Psoas muscle (tissue), 8 donors: Measurements from ENCODE around the gene PAM. TPM values are rescaled to one million over a fixed set of nuclear protein-coding genes. Genes with fewer than 3 reads are reported as not detected.

ENCODE experiments used
- ATAC-seq, 4 donors: fragments of 200-7000 bp; cut with Tn5 transposase; one replicate each; pipeline ENCODE4 v1.9.1; 2020; ENCODE audit warnings: moderate library complexity in 3 of 4, mild to moderate bottlenecking in 2 of 4
- DNase-seq, 2 donors: peaks; one replicate each; pipeline ENCODE4 v3.0.0-alpha.2; 2020
- H3K27ac ChIP-seq: fragments of 200-600 bp; one replicate; pipeline ENCODE4 v1.8.0; 2022
- H3K27me3 ChIP-seq, 3 donors: fragments of 200-600 bp in 1 of 3; one replicate each; pipeline versions ENCODE4 v1.6.1 to v1.8.0; 2013 to 2022; ENCODE audit warnings: low read length in 2 of 3, mild to moderate bottlenecking in 2 of 3, moderate library complexity in 1 of 3; ENCODE audit not compliant: insufficient read depth in 3 of 3
- H3K36me3 ChIP-seq, 2 donors: fragments of 200-600 bp in 1 of 2; one replicate each; pipeline versions ENCODE4 v1.6.1 to v1.8.0; 2013 to 2022; ENCODE audit warnings: low read depth in 1 of 2, mild to moderate bottlenecking in 1 of 2, moderate library complexity in 1 of 2; ENCODE audit not compliant: insufficient read depth in 1 of 2
- H3K4me1 ChIP-seq: fragments of 200-600 bp; one replicate; pipeline ENCODE4 v1.8.0; 2022
- H3K4me3 ChIP-seq: fragments of 200-600 bp; one replicate; pipeline ENCODE4 v1.8.0; 2022; ENCODE audit warnings: mild to moderate bottlenecking
- H3K9me3 ChIP-seq: fragments of 200-600 bp; one replicate; pipeline ENCODE4 v1.8.0; 2022
- CTCF ChIP-seq: fragments of 200-600 bp; IDR thresholded peaks from one replicate; pipeline ENCODE4 v1.8.0; 2022; ENCODE audit warnings: antibody characterized with exemption
- WGBS, 3 donors: extraction: QIAGEN DNeasy Blood & Tissue Kit; methylation state at CpG; one replicate each; pipeline versions ENCODE4 v1.1.6 to v1.1.7; 2013; 5-methylcytosine and 5-hydroxymethylcytosine counted together
- intact Hi-C, 2 donors: fragments of 100-400 bp; cut with DNase I; formaldehyde crosslinking; loops; one replicate each; pipeline versions ENCODE4 v1.11.0 to v1.14.2; 2022
- polyA plus RNA-seq, 3 donors: library from polyadenylated mRNA; stranded (reverse); fragments of 200-250 nt; gene quantifications; one replicate each; pipeline ENCODE4 v1.2.3, GENCODE V29; 2013
- total RNA-seq, 4 donors: library from RNA; stranded (reverse); fragmentation: NEBNext Ultra II Directional in 2 of 4; extraction: Animal tissue kit (Norgen Biotek cat#: 25700) in 2 of 4; gene quantifications; one replicate each; pipeline versions ENCODE4 v1.2.1 to v1.2.4, GENCODE V29; 2021 to 2023
- donor health status: healthy with polysubstance abuse.
- donor health status: DM: no; HTN: no; CAD: no; lungs with moderate emphysema.
- donor health status: Bipolar disorder and iron deficiency.
- donor health status: healthy.
- donor health status: DM: yes; HTN: yes; CAD: no.
- donor health status: DM: no; HTN: no; CAD: no.
- donor health status: DM: no; HTN: no; CAD: no.
- donor health status: DM: yes; HTN: yes; CAD: no.

Gene PAM
- total and polyA plus RNA-seq, 7 donors: 29.5 to 279 (median 191) TPM

GRCh38 chr5:102857076-102857818 lies 102.1 kb downstream of the PAM start:
- no peaks in the 10 kb centered on the region for H3K36me3 ChIP-seq
- WGBS, 3 donors: 66 to 86% (median 70%) methylated on average over 6 of the region's 6 CpGs
- no peak overlapping the region for H3K27ac ChIP-seq
- no peaks in the 10 kb centered on the region for H3K4me1 ChIP-seq
- peak; percentile 33 to 75 (median 72) for ATAC-seq
- DNase-seq: peak; percentile 31 to 49
- H3K4me3 ChIP-seq: no peak overlapping the region
- TF ChIP-seq CTCF: no peak
- intact Hi-C loops: loop anchor here in 1 of 2 donors (5.0 kb wide), 1 partner anchor 45 kb away; no protein-coding TSS in a partner anchor
- H3K27me3 ChIP-seq: no peaks in the 10 kb centered on the region
- no peaks in the 10 kb centered on the region for H3K9me3 ChIP-seq

- Histone ChIP-seq H3K4me1 (peaks cover 4% of the 10 kb centered on the region), H3K36me3 (no peaks in the 10 kb centered on the region), H3K27ac (no peak overlapping the region), H3K4me3 (no peak overlapping the region), H3K27me3 (no peaks in the 10 kb centered on the region), H3K9me3 (no peaks in the 10 kb centered on the region)
- TF ChIP-seq CTCF: no peak
- WGBS, 3 donors: 69 to 96% (median 81%) methylated on average over 1 of the region's 1 CpG
- no peak for DNase-seq
- peak in 1 of 4 donors; percentile 20 for ATAC-seq
- intact Hi-C loops: loop anchor here in 1 of 2 donors (5.0 kb wide), 1 partner anchor 46 kb away; no protein-coding TSS in a partner anchor
Measured at GRCh38 chr5:102858221-102858620, 103.1 kb downstream of the PAM start.

GRCh38 chr5:102858808-102859207 lies 103.7 kb downstream of the PAM start:
- H3K4me1 ChIP-seq: peaks cover 10% of the 10 kb centered on the region
- DNase-seq (no peak), ATAC-seq (no peak)
- TF ChIP-seq CTCF: no peak
- no peaks in the 10 kb centered on the region for H3K36me3 ChIP-seq
- intact Hi-C loops: loop anchor here in 1 of 2 donors (5.0 kb wide), 1 partner anchor 47 kb away; no protein-coding TSS in a partner anchor
- H3K27me3 ChIP-seq: no peaks in the 10 kb centered on the region
- 92 to 98% (median 92%) methylated on average over 4 of the region's 4 CpGs for WGBS, 3 donors
- no peaks in the 10 kb centered on the region for H3K9me3 ChIP-seq
- no peak overlapping the region for H3K27ac ChIP-seq
- no peak overlapping the region for H3K4me3 ChIP-seq

GRCh38 chr5:102860035-102860434 lies 104.9 kb downstream of the PAM start:
- Histone ChIP-seq H3K9me3 (no peaks in the 10 kb centered on the region), H3K27me3 (no peaks in the 10 kb centered on the region), H3K4me1 (peaks cover 22% of the 10 kb centered on the region), H3K27ac (no peak overlapping the region), H3K4me3 (no peak overlapping the region), H3K36me3 (no peaks in the 10 kb centered on the region)
- 94 to 97% (median 94%) methylated on average over 3 of the region's 3 CpGs for WGBS, 3 donors
- intact Hi-C loops: loop anchor here in 1 of 2 donors (10.0 kb wide), 1 partner anchor 105 kb away; the partner anchor contains the start of gene PAM
- DNase-seq (no peak), ATAC-seq (no peak)
- no peak for TF ChIP-seq CTCF
